Activated T-cell treated with anti-CD3 and anti-CD28 coated beads, Interleukin-2, amount 50 U/mL, for 24 hours (primary cell): ENCODE measurements around the gene ANXA8.

Source experiments
- DNase-seq: peaks from one replicate; pipeline ENCODE4 v3.0.0-alpha.2; 2020
- H3K27ac Mint-ChIP-seq: 2 replicates; pipeline ENCODE4 v1.8.0; 2020; ENCODE audit warnings: mild to moderate bottlenecking, mixed read lengths
- H3K27me3 Mint-ChIP-seq: 2 replicates; pipeline ENCODE4 v1.8.0; 2020; ENCODE audit warnings: mixed read lengths
- H3K36me3 Mint-ChIP-seq: 2 replicates; pipeline ENCODE4 v1.8.0; 2020; ENCODE audit warnings: low read depth, mixed read lengths
- H3K4me1 Mint-ChIP-seq: 2 replicates; pipeline ENCODE4 v1.8.0; 2020; ENCODE audit warnings: low read depth, mixed read lengths
- H3K4me3 Mint-ChIP-seq: 2 replicates; pipeline ENCODE4 v1.8.0; 2020; ENCODE audit warnings: mild to moderate bottlenecking, moderate library complexity, mixed read lengths
- H3K9me3 Mint-ChIP-seq: 2 replicates; pipeline ENCODE4 v1.8.0; 2020; ENCODE audit warnings: mixed read lengths

The ANXA8 gene

GRCh38 chr10:47418321-47418720, 65.6 kb downstream of the ANXA8 start:
- peaks cover 2% of the 10 kb centered on the region for H3K27me3 Mint-ChIP-seq
- no peak for DNase-seq
- H3K9me3 Mint-ChIP-seq: no peaks in the 10 kb centered on the region
- H3K27ac Mint-ChIP-seq: no peak overlapping the region
- no peaks in the 10 kb centered on the region for H3K4me1 Mint-ChIP-seq
- no peak overlapping the region for H3K4me3 Mint-ChIP-seq
- H3K36me3 Mint-ChIP-seq: no peaks in the 10 kb centered on the region
